Endothelial cell of umbilical vein (primary cell): ENCODE results near the gene COG5. TPM values are rescaled to one million over a fixed set of nuclear protein-coding genes. Genes with fewer than 3 reads are reported as not detected.

Experiments
- BruUV-seq: library from RNA; stranded (reverse); fragments of 400-500 nt; replicated peaks from 2 replicates; lab custom pipeline; 2021; lab: Mats Ljungman, UMichigan
- CTCF ChIA-PET: fragments of 300-600, 350-600 bp; sonication (Branson Sonifier 250); formaldehyde crosslinking; loops from one replicate; lab custom pipeline; 2021; ENCODE audit warnings: antibody characterized with exemption, inconsistent platforms; lab: Charles Lee
- POLR2A ChIA-PET: fragments of 300-600, 350-600 bp; sonication (Branson Sonifier 250); formaldehyde crosslinking; loops from one replicate; lab custom pipeline; 2021; ENCODE audit warnings: antibody characterized with exemption, inconsistent platforms; lab: Charles Lee
- DNase-seq: peaks from one replicate; pipeline ENCODE4 v3.0.0-alpha.2; 2011; ENCODE audit warnings: low read depth, low spot score
- FAIRE-seq: peaks from 2 replicates; lab custom pipeline; 2011; peaks lifted over from hg19 to GRCh38; lab: Jason Lieb, UNC
- H2AFZ ChIP-seq: 2 replicates; pipeline ENCODE4 v1.6.0; 2012; ENCODE audit warnings: low read depth, low read length, control low read depth, inconsistent platforms
- H3K27ac ChIP-seq: 2 replicates; pipeline ENCODE4 v1.5.1; 2011; ENCODE audit warnings: low read depth, mild to moderate bottlenecking, control low read depth, low read length, moderate library complexity; ENCODE audit not compliant: insufficient read depth
- H3K27me3 ChIP-seq, 2 experiments: 2 replicates each; pipeline versions ENCODE4 v1.6.0 to v1.6.1; 2011; ENCODE audit warnings: low read length in 2 of 2, mixed read lengths in 1 of 2; ENCODE audit not compliant: control insufficient read depth in 2 of 2, insufficient read depth in 2 of 2
- H3K36me3 ChIP-seq, 2 experiments: 2 replicates in 1 of 2; 3 replicates in 1 of 2; pipeline ENCODE4 v1.5.1; 2011; ENCODE audit warnings: low read length in 2 of 2, mild to moderate bottlenecking in 1 of 2, moderate library complexity in 1 of 2; ENCODE audit not compliant: control insufficient read depth in 2 of 2, insufficient read depth in 2 of 2; ENCODE audit errors: extremely low read depth in 1 of 2
- H3K4me1 ChIP-seq: 3 replicates; pipeline ENCODE4 v1.5.1; 2011; ENCODE audit warnings: mild to moderate bottlenecking, low read length; ENCODE audit not compliant: control insufficient read depth, insufficient read depth; ENCODE audit errors: extremely low read depth
- H3K4me2 ChIP-seq: 2 replicates; pipeline ENCODE4 v1.6.1; 2011; ENCODE audit warnings: low read length, control low read depth, mixed read lengths; ENCODE audit not compliant: insufficient read depth
- H3K4me3 ChIP-seq, 3 experiments: fragments of 200-600 bp in 1 of 3; sonication (generic), shearing (Covaris generic) in 1 of 3; replicated peaks in 1 of 3; 2 replicates each; pipeline ENCODE4 v1.5.1; 2011 to 2016; ENCODE audit warnings: control low read depth in 3 of 3, low read length in 3 of 3, mild to moderate bottlenecking in 2 of 3, inconsistent platforms in 1 of 3, low read depth in 1 of 3, moderate library complexity in 1 of 3; ENCODE audit not compliant: insufficient read depth in 1 of 3
- H3K79me2 ChIP-seq: 2 replicates; pipeline ENCODE4 v1.6.0; 2012; ENCODE audit warnings: low read length, inconsistent platforms; ENCODE audit not compliant: control insufficient read depth, insufficient read depth
- H3K9ac ChIP-seq: replicated peaks from 2 replicates; pipeline ENCODE3; 2011; ENCODE audit warnings: low read length, control low read depth; ENCODE audit not compliant: insufficient read depth; ENCODE audit errors: extremely low read depth
- H3K9me1 ChIP-seq: replicated peaks from 3 replicates; pipeline ENCODE4 v1.6.0; 2011; ENCODE audit warnings: mild to moderate bottlenecking, low read length; ENCODE audit not compliant: control insufficient read depth, insufficient read depth; ENCODE audit errors: extremely low read depth
- H3K9me3 ChIP-seq: replicated peaks from 2 replicates; pipeline ENCODE4 v1.5.1; 2012; ENCODE audit warnings: low read length, inconsistent platforms; ENCODE audit not compliant: control insufficient read depth, insufficient read depth
- H4K20me1 ChIP-seq: replicated peaks from 2 replicates; pipeline ENCODE3; 2011; ENCODE audit warnings: mild to moderate bottlenecking, low read length; ENCODE audit not compliant: control insufficient read depth, insufficient read depth; ENCODE audit errors: extremely low read depth
- EZH2 ChIP-seq: IDR thresholded peaks from 2 replicates; pipeline ENCODE4 v1.6.1; 2012; ENCODE audit warnings: borderline replicate concordance, low read depth, mild to moderate bottlenecking, moderate library complexity, low read length, inconsistent platforms; ENCODE audit not compliant: severe bottlenecking
- FOS ChIP-seq: IDR thresholded peaks from 2 replicates; pipeline ENCODE4 v1.6.1; 2011; ENCODE audit warnings: mild to moderate bottlenecking, low read length, moderate library complexity, borderline replicate concordance; ENCODE audit not compliant: insufficient read depth
- GATA2 ChIP-seq: IDR thresholded peaks from 2 replicates; pipeline ENCODE4 v1.7.0; 2011; ENCODE audit warnings: low read depth, mild to moderate bottlenecking, moderate library complexity, mixed read lengths, low read length; ENCODE audit not compliant: insufficient read length, insufficient read depth
- JUN ChIP-seq: IDR thresholded peaks from 2 replicates; pipeline ENCODE4 v1.6.1; 2011; ENCODE audit warnings: borderline replicate concordance, low read depth; ENCODE audit not compliant: insufficient read length, insufficient read depth
- MYC ChIP-seq: IDR thresholded peaks from one replicate; pipeline ENCODE4 v1.6.1; 2011; ENCODE audit warnings: mild to moderate bottlenecking, low read depth, low read length
- POLR2A ChIP-seq: IDR thresholded peaks from 2 replicates; pipeline ENCODE4 v1.6.1; 2012; ENCODE audit warnings: low read depth, mild to moderate bottlenecking, control low read depth, low read length
- POLR2AphosphoS5 ChIP-seq: IDR thresholded peaks from 2 replicates; pipeline ENCODE4 v1.6.1; 2012; ENCODE audit warnings: low read depth, mild to moderate bottlenecking, control low read depth, low read length, moderate library complexity; ENCODE audit not compliant: insufficient read depth
- dilution Hi-C: fragments of 300-500 bp; cut with MboI; formaldehyde crosslinking; loops from one replicate; pipeline ENCODE4 v1.15.0; 2019; ENCODE audit warnings: low sequenced_read_pairs; ENCODE audit not compliant: extremely low pct_ligation_motif_present
- intact Hi-C: fragments of 100-400 bp; cut with micrococcal nuclease; formaldehyde crosslinking; loops from one replicate; pipeline ENCODE4 v1.10.0; 2022
- polyA plus RNA-seq, 4 experiments: library from polyadenylated mRNA; depleted of rRNA in 3 of 4; stranded (reverse) in 3 of 4; unstranded in 1 of 4; fragments of >200 nt; gene quantifications; 2 replicates each; pipeline versions ENCODE4 v1.2.1 to v1.2.3, GENCODE V29; 2011 to 2012; ENCODE audit warnings: missing spikeins in 1 of 4
- total RNA-seq: library from RNA; stranded (reverse); gene quantifications from 2 replicates; pipeline ENCODE4 v1.2.3, GENCODE V29; 2021
- TF ChIP-seq, protein P1 (sequence below): IDR thresholded peaks from 2 replicates; pipeline ENCODE4 v1.6.1; 2011; ENCODE audit not compliant: insufficient read depth, insufficient read length
- TF ChIP-seq, protein P2 (sequence below), 2 donors: IDR thresholded peaks; 1 replicate in 1 of 2; 2 replicates in 1 of 2; pipeline ENCODE4 v1.5.1; 2011; ENCODE audit warnings: low read length in 2 of 2, mild to moderate bottlenecking in 2 of 2, moderate library complexity in 2 of 2, control low read depth in 1 of 2, inconsistent platforms in 1 of 2, low read depth in 1 of 2; ENCODE audit not compliant: insufficient read depth in 1 of 2; ENCODE audit errors: extremely low read depth in 1 of 2

COG5 gene
- total and polyA plus RNA-seq, 2 donors (not counting 3 experiments of a cell fraction or from before 2014, with no cell fraction given) = 18.8 to 45.3 TPM

DNA sequence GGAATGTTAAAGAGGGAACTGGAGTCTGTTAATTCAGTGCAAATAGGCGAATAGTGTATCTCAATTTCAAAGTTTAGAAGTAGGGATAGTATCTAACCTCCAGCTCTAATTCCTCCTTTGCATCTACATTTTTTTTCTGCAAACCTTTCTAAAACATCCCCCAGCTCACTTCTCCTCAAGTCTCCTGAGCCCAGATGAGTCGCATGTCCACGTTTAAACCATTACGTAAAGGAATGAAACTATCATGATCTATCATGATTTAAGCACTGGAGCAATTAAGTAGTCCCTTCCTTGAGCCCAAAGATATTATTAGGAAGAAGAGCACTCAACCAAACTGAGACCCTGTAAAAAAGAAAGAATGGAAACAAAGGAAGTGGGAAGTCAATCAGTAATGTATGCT, 64.0 kb downstream of the COG5 start:
- TF ChIP-seq GATA2 (no peak), POLR2A (no peak)
- Histone ChIP-seq H3K27me3 (no peaks in the 10 kb centered on the region), H4K20me1 (peaks cover 5% of the 10 kb centered on the region), H3K4me3 (no peak overlapping the region), H3K4me1 (no peaks in the 10 kb centered on the region), H3K79me2 (peaks cover 13% of the 10 kb centered on the region), H3K9me1 (no peaks in the 10 kb centered on the region), H3K9me3 (no peaks in the 10 kb centered on the region), H3K27ac (no peak overlapping the region), H3K4me2 (no peak overlapping the region), H3K36me3 (no peaks in the 10 kb centered on the region), H3K9ac (no peak overlapping the region), H2AFZ (no peak overlapping the region)
- no TSS peak for BruUV-seq
- intact Hi-C loops (loop anchor here (2.0 kb wide), 1 partner anchor 351 kb away; no protein-coding TSS in a partner anchor), dilution Hi-C loops (no loop called here)
- DNase-seq (no peak), FAIRE-seq (no peak)
- POLR2A ChIA-PET = no interaction called here
- CTCF ChIA-PET = no interaction called here

DNA sequence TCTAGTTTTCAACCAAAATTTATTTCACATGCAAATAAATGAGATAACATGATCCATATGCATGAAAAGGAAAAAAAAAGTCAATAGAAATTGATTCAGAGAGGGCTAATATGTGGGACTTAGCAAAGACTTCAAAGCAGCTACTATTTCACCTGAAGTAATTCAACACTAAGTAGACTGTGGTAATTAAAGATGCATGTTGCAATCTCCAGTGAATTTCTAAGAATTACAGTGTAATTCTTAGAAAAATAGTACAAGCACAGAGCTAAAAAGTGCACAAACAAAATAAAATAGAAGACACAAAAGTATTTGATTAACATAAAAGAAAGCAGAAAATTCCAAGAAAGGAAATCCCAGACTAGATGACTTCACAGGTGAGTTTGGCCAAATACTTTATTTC, 68.2 kb downstream of the COG5 start:
- no peak for FAIRE-seq
- Histone ChIP-seq H3K27me3 (no peaks in the 10 kb centered on the region), H3K4me3 (no peak overlapping the region), H3K36me3 (no peaks in the 10 kb centered on the region), H3K9ac (no peak overlapping the region), H3K79me2 (peaks cover 15% of the 10 kb centered on the region), H2AFZ (no peak overlapping the region), H3K9me1 (no peaks in the 10 kb centered on the region), H3K4me1 (no peaks in the 10 kb centered on the region), H3K27ac (no peak overlapping the region), H4K20me1 (peaks cover 7% of the 10 kb centered on the region), H3K9me3 (no peaks in the 10 kb centered on the region), H3K4me2 (no peak overlapping the region)
- DNase-seq = no peak
- BruUV-seq = no TSS peak
- CTCF ChIA-PET = interaction anchor here (1.0 kb wide), 1 partner anchor 212 kb away, joined by 3 read pairs; no protein-coding TSS in a partner anchor
- dilution Hi-C loops (no loop called here), intact Hi-C loops (no loop called here)
- TF ChIP-seq JUN (no peak), EZH2 (no peak), MYC (no peak), POLR2A (no peak), GATA2 (no peak), POLR2AphosphoS5 (no peak), FOS (no peak)
- TF ChIP-seq, protein P1, sequence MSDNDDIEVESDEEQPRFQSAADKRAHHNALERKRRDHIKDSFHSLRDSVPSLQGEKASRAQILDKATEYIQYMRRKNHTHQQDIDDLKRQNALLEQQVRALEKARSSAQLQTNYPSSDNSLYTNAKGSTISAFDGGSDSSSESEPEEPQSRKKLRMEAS = no peak
- TF ChIP-seq, protein P2, sequence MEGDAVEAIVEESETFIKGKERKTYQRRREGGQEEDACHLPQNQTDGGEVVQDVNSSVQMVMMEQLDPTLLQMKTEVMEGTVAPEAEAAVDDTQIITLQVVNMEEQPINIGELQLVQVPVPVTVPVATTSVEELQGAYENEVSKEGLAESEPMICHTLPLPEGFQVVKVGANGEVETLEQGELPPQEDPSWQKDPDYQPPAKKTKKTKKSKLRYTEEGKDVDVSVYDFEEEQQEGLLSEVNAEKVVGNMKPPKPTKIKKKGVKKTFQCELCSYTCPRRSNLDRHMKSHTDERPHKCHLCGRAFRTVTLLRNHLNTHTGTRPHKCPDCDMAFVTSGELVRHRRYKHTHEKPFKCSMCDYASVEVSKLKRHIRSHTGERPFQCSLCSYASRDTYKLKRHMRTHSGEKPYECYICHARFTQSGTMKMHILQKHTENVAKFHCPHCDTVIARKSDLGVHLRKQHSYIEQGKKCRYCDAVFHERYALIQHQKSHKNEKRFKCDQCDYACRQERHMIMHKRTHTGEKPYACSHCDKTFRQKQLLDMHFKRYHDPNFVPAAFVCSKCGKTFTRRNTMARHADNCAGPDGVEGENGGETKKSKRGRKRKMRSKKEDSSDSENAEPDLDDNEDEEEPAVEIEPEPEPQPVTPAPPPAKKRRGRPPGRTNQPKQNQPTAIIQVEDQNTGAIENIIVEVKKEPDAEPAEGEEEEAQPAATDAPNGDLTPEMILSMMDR (IDR thresholded peaks at IDR 0.05; ENCODE audit: extremely low read depth in 1 of 2, insufficient read depth in 1 of 2, low read depth in 1 of 2, low read length in 2 of 2) = no peak
- POLR2A ChIA-PET = no interaction called here
